ENCODE measurements around the gene GALNTL6.
A peak's percentile ranks its signal among the peaks of the same experiment; 100 is the strongest.
"Not testable (repeated sequence)": the region's sequence is repeated elsewhere in the genome, so short reads cannot be mapped to it uniquely, and the experiment has no call there.

Gene GALNTL6

GRCh38 chr4:173037242-173037641 lies 1224.0 kb downstream of the GALNTL6 start:
- Mint-ChIP-seq H3K36me3 (ENCODE audit: low read depth) (no peaks in the 10 kb centered on the region), H3K27ac (no peak overlapping the region), H3K27me3 (ENCODE audit: low read depth, poor library complexity) (no peaks in the 10 kb centered on the region), H3K4me3 (no peak overlapping the region), H3K4me1 (peaks cover 49% of the 10 kb centered on the region), H3K9me3 (no peaks in the 10 kb centered on the region)
- DNase-seq, result no peak
- no peak for TF ChIP-seq CTCF (IDR thresholded peaks at IDR 0.05)

- H3K36me3 Mint-ChIP-seq (ENCODE audit: low read depth), result no peaks in the 10 kb centered on the region
- peak overlapping the region; percentile 13 for H3K4me3 Mint-ChIP-seq
- TF ChIP-seq CTCF (IDR thresholded peaks at IDR 0.05), result no peak
Observed at GRCh38 chr4:173038192-173038896, 1225.1 kb downstream of the GALNTL6 start.

DNA sequence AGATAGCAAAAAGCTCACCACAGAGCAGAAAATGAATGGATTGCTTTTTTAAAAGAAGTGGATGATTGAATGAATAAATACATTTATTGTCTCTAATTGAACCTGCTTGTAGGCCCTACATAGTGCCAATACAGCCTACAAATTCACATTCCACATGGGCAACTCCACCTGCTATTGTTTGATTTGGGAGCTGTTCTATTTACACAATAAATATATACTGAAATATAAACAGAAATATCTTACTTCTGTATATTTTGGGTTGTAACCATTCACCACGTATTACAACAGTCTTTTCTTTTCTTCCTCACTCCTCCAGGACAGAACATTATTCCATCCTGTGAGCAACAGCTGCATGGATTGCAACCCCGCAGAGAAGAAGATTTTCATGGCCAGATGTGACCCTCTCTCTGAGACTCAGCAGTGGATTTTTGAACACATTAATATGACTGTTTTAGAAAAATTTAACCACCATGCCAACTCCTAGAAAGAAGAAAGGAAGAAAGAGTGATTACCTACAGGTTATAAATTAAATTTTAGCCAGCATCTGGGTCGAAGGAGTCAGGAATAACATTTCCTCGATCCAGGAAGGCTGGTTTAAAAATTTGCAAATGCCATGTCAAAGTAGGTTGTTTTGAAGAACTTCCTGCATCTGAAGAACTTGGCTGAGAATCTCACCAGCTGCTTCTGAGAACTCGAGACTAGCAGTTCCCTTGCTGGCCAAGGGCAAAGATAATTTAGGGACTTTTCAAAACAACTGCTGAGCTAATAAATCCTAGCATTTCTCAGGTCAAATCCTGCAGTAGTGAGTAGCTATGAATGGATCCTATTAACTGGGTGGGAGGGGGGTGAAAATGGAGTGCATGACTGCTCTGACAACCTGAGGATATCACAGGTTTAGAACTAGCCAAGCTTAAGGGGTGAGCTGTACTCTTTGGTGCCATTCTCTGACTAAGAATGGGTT lies 1226.7 kb downstream of the GALNTL6 start:
- Mint-ChIP-seq H3K9me3 (peaks cover 13% of the 10 kb centered on the region), H3K4me3 (no peak overlapping the region), H3K4me1 (peaks cover 49% of the 10 kb centered on the region), H3K27me3 (ENCODE audit: low read depth, poor library complexity) (no peaks in the 10 kb centered on the region), H3K36me3 (ENCODE audit: low read depth) (no peaks in the 10 kb centered on the region), H3K27ac (no peak overlapping the region)
- no peak for TF ChIP-seq CTCF (IDR thresholded peaks at IDR 0.05)
- DNase-seq, result no peak

More at GRCh38 chr4:173038192-173038896, 1225.1 kb downstream of the GALNTL6 start:
- peaks cover 8% of the 10 kb centered on the region for H3K9me3 Mint-ChIP-seq
- no peaks in the 10 kb centered on the region for H3K27me3 Mint-ChIP-seq (ENCODE audit: low read depth, poor library complexity)
- no peak for DNase-seq
- H3K4me1 Mint-ChIP-seq, result peaks cover 49% of the 10 kb centered on the region
- peak overlapping the region; percentile 5 for H3K27ac Mint-ChIP-seq

DNA sequence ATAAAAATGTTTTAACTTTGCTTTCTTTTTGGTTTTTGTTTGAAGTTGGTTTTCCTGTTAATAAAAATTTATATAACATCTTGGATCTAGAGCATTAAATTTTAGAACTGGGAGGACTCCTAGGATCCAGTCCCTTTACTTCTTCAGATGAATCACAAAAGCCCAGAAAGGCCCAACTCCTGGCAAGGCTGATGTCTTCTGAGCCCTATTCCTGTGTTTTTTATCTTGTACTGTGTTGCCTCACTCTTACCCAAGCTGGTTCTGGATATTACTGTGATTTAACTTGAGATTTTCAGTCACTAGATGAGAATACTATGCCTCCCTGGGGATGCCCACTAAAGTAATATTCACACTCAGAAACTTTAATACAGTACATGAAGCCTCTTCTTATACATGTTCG lies 1228.3 kb downstream of the GALNTL6 start:
- Mint-ChIP-seq H3K27me3 (ENCODE audit: low read depth, poor library complexity) (no peaks in the 10 kb centered on the region), H3K4me1 (peaks cover 46% of the 10 kb centered on the region), H3K9me3 (peaks cover 13% of the 10 kb centered on the region), H3K36me3 (ENCODE audit: low read depth) (no peaks in the 10 kb centered on the region), H3K27ac (no peak overlapping the region), H3K4me3 (no peak overlapping the region)
- TF ChIP-seq CTCF (IDR thresholded peaks at IDR 0.05), result no peak
- no peak for DNase-seq

DNA sequence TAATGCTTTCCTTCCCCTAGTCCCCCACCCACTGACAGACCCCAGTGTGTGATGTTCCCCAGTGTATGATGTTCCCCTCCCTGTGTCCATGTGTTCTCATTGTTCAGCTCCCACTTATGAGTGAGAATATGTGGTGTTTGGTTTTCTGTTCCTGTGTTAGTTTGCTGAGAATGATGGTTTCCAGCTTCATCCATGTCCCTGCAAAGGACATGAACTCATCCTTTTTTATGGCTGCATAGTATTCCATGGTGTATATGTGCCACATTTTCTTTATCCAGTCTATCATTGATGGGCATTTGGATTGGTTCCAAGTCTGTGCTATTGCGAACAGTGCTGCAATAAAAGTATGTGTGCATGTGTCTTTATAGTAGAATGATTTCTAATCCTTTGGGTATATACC lies 1228.9 kb downstream of the GALNTL6 start:
- not testable (repeated sequence) for DNase-seq; H3K36me3 Mint-ChIP-seq (ENCODE audit: low read depth)

DNA sequence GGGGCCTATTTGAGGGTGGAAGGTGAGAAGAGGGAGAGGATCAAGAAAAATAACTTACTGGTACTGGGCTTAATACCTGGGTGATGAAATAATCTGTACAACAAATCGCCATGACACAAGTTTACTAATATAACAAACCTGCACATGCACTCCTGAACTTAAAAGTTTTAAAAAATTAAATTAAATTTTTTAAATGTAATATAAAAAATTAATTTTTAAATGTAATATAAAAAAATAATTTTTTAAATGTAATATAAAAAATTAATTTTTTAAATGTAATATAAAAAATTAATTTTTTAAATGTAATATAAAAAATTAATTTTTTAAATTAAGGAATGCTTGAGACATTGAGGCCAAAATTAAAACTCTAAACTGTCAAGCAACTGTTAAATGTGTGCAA lies 1231.1 kb downstream of the GALNTL6 start:
- H3K36me3 Mint-ChIP-seq (ENCODE audit: low read depth), result no peaks in the 10 kb centered on the region
- H3K4me3 Mint-ChIP-seq, result no peak overlapping the region
- H3K27me3 Mint-ChIP-seq (ENCODE audit: low read depth, poor library complexity), result no peaks in the 10 kb centered on the region
- H3K4me1 Mint-ChIP-seq, result peaks cover 31% of the 10 kb centered on the region
- no peak for DNase-seq
- no peak overlapping the region for H3K27ac Mint-ChIP-seq
- no peak for TF ChIP-seq CTCF (IDR thresholded peaks at IDR 0.05)
- peaks cover 13% of the 10 kb centered on the region for H3K9me3 Mint-ChIP-seq

More for the DNA sequence above, 1228.9 kb downstream of the GALNTL6 start:
- not testable (repeated sequence) for H3K4me3 Mint-ChIP-seq; H3K27ac Mint-ChIP-seq; H3K27me3 Mint-ChIP-seq (ENCODE audit: low read depth, poor library complexity)
- peaks cover 47% of the 10 kb centered on the region for H3K4me1 Mint-ChIP-seq
- H3K9me3 Mint-ChIP-seq, result peaks cover 13% of the 10 kb centered on the region
